ENCODE results near the gene MALSU1. TPM values are rescaled to one million over a fixed set of nuclear protein-coding genes. Genes with fewer than 3 reads are reported as not detected.

The MALSU1 gene
- total and polyA plus RNA-seq, 2 of the 13 experiments (the other 11 are each of a cell fraction or from before 2014, with no cell fraction given) = 72.0 to 141 TPM

DNA sequence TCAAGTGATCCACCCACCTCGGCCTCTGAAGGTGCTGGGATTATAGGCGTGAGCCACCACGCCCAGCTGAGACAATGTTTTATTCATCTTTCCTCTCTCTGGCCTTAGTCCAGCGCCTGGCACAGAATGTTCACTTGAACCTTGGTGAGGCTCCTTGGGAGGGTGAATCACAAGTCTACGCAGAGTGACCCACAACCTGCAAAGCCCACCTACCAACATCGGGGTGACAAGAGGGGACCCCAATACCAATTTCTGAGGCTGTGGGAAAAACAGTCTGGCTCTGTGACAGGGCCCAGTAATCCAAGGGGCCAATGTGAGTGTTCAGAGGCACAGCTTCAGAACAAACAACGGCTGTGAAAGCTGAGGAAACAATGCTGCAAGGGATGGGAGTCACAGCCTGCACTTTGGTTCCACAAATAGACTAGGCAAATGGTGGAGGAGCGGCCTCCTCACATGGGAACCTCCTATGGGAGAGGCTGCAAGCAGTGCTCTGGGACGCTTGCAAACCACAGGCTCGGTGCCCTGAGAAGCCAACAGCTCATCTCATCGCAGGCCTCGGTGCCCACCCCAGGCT, 5.6 kb upstream of the MALSU1 start (continued):
- TF ChIP-seq STAT5B (CRISPR knock-in tag; IDR thresholded peaks at IDR 0.05) (no peak), MTF2 (CRISPR knock-in tag; IDR thresholded peaks at IDR 0.05; ENCODE audit: borderline replicate concordance) (no peak), HNF4A (CRISPR knock-in tag; IDR thresholded peaks at IDR 0.05) (peak; percentile 97), ZNF274 (CRISPR knock-in tag; IDR thresholded peaks at IDR 0.05) (no peak), NPAS2 (CRISPR knock-in tag; IDR thresholded peaks at IDR 0.05; ENCODE audit: borderline replicate concordance) (no peak), ZBTB8A (CRISPR knock-in tag; IDR thresholded peaks at IDR 0.05; ENCODE audit: borderline replicate concordance, low read depth) (no peak), RBM39 (IDR thresholded peaks at IDR 0.05; ENCODE audit: low read depth, low read length, poor library complexity, severe bottlenecking) (no peak), PCBP2 (optimal IDR thresholded peaks at IDR 0.05; ENCODE audit: low read depth, low read length, poor library complexity, severe bottlenecking) (no peak), RCOR2 (CRISPR knock-in tag; IDR thresholded peaks at IDR 0.05) (peak; percentile 58; the same call in 1 of the 2 replicates), TRIM24 (CRISPR knock-in tag; IDR thresholded peaks at IDR 0.05) (no peak), TEAD3 (CRISPR knock-in tag; optimal IDR thresholded peaks at IDR 0.05; ENCODE audit: borderline replicate concordance) (peak; percentile 66), ZIK1 (CRISPR knock-in tag; IDR thresholded peaks at IDR 0.05; ENCODE audit: borderline replicate concordance, low read depth) (0 out of 2 replicates have a peak, but pooled peaks have one; percentile 29), PHF5A (CRISPR knock-in tag; IDR thresholded peaks at IDR 0.05; ENCODE audit: low read depth, unreplicated experiment) (no peak), ZNF468 (CRISPR knock-in tag; IDR thresholded peaks at IDR 0.05) (no peak), GLI4 (CRISPR knock-in tag; IDR thresholded peaks at IDR 0.05; ENCODE audit: borderline replicate concordance) (peak; percentile 23; the same call in 1 of the 2 replicates)
- TF ChIP-seq, protein P1, sequence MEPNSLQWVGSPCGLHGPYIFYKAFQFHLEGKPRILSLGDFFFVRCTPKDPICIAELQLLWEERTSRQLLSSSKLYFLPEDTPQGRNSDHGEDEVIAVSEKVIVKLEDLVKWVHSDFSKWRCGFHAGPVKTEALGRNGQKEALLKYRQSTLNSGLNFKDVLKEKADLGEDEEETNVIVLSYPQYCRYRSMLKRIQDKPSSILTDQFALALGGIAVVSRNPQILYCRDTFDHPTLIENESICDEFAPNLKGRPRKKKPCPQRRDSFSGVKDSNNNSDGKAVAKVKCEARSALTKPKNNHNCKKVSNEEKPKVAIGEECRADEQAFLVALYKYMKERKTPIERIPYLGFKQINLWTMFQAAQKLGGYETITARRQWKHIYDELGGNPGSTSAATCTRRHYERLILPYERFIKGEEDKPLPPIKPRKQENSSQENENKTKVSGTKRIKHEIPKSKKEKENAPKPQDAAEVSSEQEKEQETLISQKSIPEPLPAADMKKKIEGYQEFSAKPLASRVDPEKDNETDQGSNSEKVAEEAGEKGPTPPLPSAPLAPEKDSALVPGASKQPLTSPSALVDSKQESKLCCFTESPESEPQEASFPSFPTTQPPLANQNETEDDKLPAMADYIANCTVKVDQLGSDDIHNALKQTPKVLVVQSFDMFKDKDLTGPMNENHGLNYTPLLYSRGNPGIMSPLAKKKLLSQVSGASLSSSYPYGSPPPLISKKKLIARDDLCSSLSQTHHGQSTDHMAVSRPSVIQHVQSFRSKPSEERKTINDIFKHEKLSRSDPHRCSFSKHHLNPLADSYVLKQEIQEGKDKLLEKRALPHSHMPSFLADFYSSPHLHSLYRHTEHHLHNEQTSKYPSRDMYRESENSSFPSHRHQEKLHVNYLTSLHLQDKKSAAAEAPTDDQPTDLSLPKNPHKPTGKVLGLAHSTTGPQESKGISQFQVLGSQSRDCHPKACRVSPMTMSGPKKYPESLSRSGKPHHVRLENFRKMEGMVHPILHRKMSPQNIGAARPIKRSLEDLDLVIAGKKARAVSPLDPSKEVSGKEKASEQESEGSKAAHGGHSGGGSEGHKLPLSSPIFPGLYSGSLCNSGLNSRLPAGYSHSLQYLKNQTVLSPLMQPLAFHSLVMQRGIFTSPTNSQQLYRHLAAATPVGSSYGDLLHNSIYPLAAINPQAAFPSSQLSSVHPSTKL (CRISPR knock-in tag; IDR thresholded peaks at IDR 0.05) = peak; percentile 84
- TF ChIP-seq, protein P2, sequence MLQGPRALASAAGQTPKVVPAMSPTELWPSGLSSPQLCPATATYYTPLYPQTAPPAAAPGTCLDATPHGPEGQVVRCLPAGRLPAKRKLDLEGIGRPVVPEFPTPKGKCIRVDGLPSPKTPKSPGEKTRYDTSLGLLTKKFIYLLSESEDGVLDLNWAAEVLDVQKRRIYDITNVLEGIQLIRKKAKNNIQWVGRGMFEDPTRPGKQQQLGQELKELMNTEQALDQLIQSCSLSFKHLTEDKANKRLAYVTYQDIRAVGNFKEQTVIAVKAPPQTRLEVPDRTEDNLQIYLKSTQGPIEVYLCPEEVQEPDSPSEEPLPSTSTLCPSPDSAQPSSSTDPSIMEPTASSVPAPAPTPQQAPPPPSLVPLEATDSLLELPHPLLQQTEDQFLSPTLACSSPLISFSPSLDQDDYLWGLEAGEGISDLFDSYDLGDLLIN (CRISPR knock-in tag; IDR thresholded peaks at IDR 0.05; ENCODE audit: borderline replicate concordance) = no peak
- TF ChIP-seq, protein P3, sequence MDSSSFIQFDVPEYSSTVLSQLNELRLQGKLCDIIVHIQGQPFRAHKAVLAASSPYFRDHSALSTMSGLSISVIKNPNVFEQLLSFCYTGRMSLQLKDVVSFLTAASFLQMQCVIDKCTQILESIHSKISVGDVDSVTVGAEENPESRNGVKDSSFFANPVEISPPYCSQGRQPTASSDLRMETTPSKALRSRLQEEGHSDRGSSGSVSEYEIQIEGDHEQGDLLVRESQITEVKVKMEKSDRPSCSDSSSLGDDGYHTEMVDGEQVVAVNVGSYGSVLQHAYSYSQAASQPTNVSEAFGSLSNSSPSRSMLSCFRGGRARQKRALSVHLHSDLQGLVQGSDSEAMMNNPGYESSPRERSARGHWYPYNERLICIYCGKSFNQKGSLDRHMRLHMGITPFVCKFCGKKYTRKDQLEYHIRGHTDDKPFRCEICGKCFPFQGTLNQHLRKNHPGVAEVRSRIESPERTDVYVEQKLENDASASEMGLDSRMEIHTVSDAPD (CRISPR knock-in tag; IDR thresholded peaks at IDR 0.05) = peak; percentile 52
